ENCODE results near the gene AGK. TPM values are rescaled to one million over a fixed set of nuclear protein-coding genes. Genes with fewer than 3 reads are reported as not detected.

Gene AGK
- total and polyA plus RNA-seq, 2 of the 8 experiments (the other 6 are each of a cell fraction or from before 2014, with no cell fraction given): 25.8 to 34.0 TPM

GRCh38 chr7:141645188-141645587 is 94.0 kb downstream of the AGK start (continued):
- no peak for TF ChIP-seq HDAC2 (IDR thresholded peaks at IDR 0.05; ENCODE audit: borderline replicate concordance in 1 of 2, low read depth in 2 of 2, low read length in 2 of 2)
- no peak for TF ChIP-seq RAD21 (IDR thresholded peaks at IDR 0.05 in 1 of 2, conservative IDR thresholded peaks at IDR 0.05 in 1 of 2; ENCODE audit: low read depth in 2 of 2, low read length in 2 of 2)
- no peak for TF ChIP-seq HDAC6 (IDR thresholded peaks at IDR 0.05; ENCODE audit: low read depth, low read length)
- no peak for TF ChIP-seq YY1 (IDR thresholded peaks at IDR 0.05; ENCODE audit: low read depth, low read length)
- TF ChIP-seq TAF1 (IDR thresholded peaks at IDR 0.05; ENCODE audit: low read depth, low read length): no peak
